Peyer's patch (tissue), 4 donors: ENCODE data around the gene KCNJ6.

Source experiments
- CTCF ChIP-seq, 6 experiments: fragments of 450-650 bp in 4 of 6; fragments of 200-600 bp in 2 of 6; sonication (generic) in 1 of 6; IDR thresholded peaks; one replicate each; pipeline ENCODE4 v1.5.1; 2017 to 2019; ENCODE audit warnings: antibody characterized with exemption in 6 of 6, mild to moderate bottlenecking in 3 of 6, moderate library complexity in 1 of 6
- POLR2A ChIP-seq, 2 donors: fragments of 450-650 bp; IDR thresholded peaks; one replicate each; pipeline ENCODE4 v1.5.1; 2017; ENCODE audit warnings: antibody characterized with exemption in 2 of 2, mild to moderate bottlenecking in 2 of 2, moderate library complexity in 2 of 2

DNA sequence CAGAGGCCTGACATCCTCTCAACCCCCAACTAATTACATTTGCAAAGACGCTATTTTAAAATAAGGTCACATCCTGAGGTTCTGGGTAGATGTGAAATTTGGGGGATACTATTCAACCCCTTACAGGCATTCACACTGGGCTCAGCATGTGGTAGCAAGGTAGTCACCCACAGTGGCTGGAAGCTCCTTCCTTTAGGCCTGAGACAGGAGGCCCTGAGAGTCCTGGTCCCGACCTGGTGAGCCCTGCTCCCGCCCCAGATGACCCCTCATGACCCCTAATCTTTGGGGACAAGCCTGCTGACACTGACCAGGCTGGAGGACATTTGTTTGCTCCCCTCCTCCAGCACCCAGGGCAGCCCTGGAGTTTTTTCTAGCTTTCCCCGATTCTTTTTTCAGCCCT lies 323.8 kb downstream of the KCNJ6 start:
- TF ChIP-seq CTCF (IDR thresholded peaks at IDR 0.05) (no peak), POLR2A (IDR thresholded peaks at IDR 0.05) (no peak)
